HG02623 (cell line): ENCODE data around the gene FAXDC2.

Experiments used
- ATAC-seq: cut with Tn5 transposase; IDR thresholded peaks from one replicate; pipeline ENCODE4 v1.9.1; 2021; ENCODE audit warnings: moderate library complexity; ENCODE audit not compliant: unreplicated experiment

The FAXDC2 gene

GRCh38 chr5:154850255-154851062 is at the start of gene FAXDC2:
FAXDC2 (minus strand) TSS chr5:154850603; CDS start chr5:154838178, 12,425 bp downstream.
- no peak for ATAC-seq

- no peak for ATAC-seq
Measured at GRCh38 chr5:154900066-154900465, 49.7 kb upstream of the FAXDC2 start.

- ATAC-seq = no peak
Measured at GRCh38 chr5:154899151-154899816, 48.9 kb upstream of the FAXDC2 start.

GRCh38 chr5:154898210-154898609 is 47.8 kb upstream of the FAXDC2 start:
- ATAC-seq = no peak

- ATAC-seq = no peak
Measured at GRCh38 chr5:154896562-154897165, 46.3 kb upstream of the FAXDC2 start.

GRCh38 chr5:154895606-154896561 is 45.5 kb upstream of the FAXDC2 start:
- ATAC-seq = no peak

GRCh38 chr5:154893381-154893780 is 43.0 kb upstream of the FAXDC2 start:
- no peak for ATAC-seq

- no peak for ATAC-seq
Measured at GRCh38 chr5:154892369-154892771, 42.0 kb upstream of the FAXDC2 start.

GRCh38 chr5:154885439-154885838 is 35.0 kb upstream of the FAXDC2 start:
- no peak for ATAC-seq

- no peak for ATAC-seq
Measured at GRCh38 chr5:154884424-154884823, 34.0 kb upstream of the FAXDC2 start.

- no peak for ATAC-seq
Measured at GRCh38 chr5:154881986-154882385, 31.6 kb upstream of the FAXDC2 start.

- no peak for ATAC-seq
Measured at GRCh38 chr5:154878642-154879335, 28.4 kb upstream of the FAXDC2 start.

GRCh38 chr5:154873791-154874331 is 23.5 kb upstream of the FAXDC2 start:
- no peak for ATAC-seq

- no peak for ATAC-seq
Measured at GRCh38 chr5:154871734-154872133, 21.3 kb upstream of the FAXDC2 start.

- no peak for ATAC-seq
Measured at GRCh38 chr5:154868702-154869101, 18.3 kb upstream of the FAXDC2 start.

- ATAC-seq = no peak
Measured at GRCh38 chr5:154866841-154867240, 16.4 kb upstream of the FAXDC2 start.

GRCh38 chr5:154865466-154866184 is 15.2 kb upstream of the FAXDC2 start:
- no peak for ATAC-seq

GRCh38 chr5:154863291-154864080 is 13.1 kb upstream of the FAXDC2 start:
- no peak for ATAC-seq
